HG02870 (cell line): ENCODE data around the gene P3H4.
"Not testable (repeated sequence)": the region's sequence is repeated elsewhere in the genome, so short reads cannot be mapped to it uniquely, and the experiment has no call there.

Source experiments
- ATAC-seq: cut with Tn5 transposase; IDR thresholded peaks from one replicate; pipeline ENCODE4 v1.9.1; 2021; ENCODE audit warnings: mild to moderate bottlenecking, moderate library complexity; ENCODE audit not compliant: unreplicated experiment

The P3H4 gene

GRCh38 chr17:41794540-41794975, 17.2 kb downstream of the P3H4 start:
- no peak for ATAC-seq

- no peak for ATAC-seq
Observed at GRCh38 chr17:41793784-41794539, 17.8 kb downstream of the P3H4 start.

DNA sequence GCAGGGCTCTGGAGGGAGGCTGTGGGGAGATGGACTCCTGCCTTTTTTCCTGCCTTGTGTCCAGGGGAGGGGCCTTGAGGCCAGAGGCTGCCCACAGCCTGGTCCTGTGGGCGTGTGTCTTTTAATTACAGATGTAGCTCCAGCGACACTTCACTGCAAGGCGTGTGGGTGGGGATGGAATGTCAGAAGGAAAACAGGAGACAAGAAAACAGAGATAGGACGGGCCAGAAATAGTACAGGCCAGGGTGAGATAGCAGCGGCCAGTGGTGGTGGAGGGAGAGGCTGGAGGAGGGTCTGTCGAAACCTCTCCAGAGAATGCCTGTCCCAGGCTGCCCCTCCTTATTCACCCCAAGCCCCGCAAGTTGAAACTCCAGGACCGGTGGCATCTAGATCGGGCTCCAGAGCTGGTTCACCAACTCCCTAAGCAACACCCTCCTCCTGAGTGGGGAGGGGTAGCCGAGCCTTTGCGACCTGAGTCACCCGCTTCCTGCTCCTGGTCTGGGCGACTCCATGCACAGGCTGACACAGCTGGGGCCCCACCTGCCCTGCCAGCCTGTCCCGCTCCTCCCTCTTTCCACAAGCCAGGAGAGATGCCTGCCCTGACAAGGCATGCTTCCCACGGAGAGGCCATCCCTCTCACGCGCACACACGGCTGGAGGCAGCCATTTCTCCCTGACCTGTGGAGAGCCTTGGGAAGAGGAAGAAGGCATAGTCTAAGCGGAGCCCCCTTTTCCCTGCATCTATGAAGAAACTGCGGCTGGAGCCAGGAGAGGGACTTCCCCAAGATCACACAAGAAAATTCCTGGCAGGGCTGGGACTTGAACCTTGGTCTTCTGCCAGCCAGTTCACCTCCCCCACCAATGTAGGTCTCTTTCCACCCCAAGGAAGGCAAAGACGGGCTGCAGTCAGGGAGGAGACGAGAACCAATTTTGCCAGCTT, 18.6 kb downstream of the P3H4 start:
- ATAC-seq: no peak

- no peak for ATAC-seq
Observed at GRCh38 chr17:41787021-41787418, 24.7 kb downstream of the P3H4 start.

GRCh38 chr17:41786227-41787020, 25.3 kb downstream of the P3H4 start, which contains the start of gene JUP:
Gene JUP (minus strand): TSS chr17:41786711. CDS start chr17:41771854, 14,857 bp downstream.
- peak; percentile 74 for ATAC-seq

- ATAC-seq: no peak
Observed at GRCh38 chr17:41785859-41786226, 25.9 kb downstream of the P3H4 start.

DNA sequence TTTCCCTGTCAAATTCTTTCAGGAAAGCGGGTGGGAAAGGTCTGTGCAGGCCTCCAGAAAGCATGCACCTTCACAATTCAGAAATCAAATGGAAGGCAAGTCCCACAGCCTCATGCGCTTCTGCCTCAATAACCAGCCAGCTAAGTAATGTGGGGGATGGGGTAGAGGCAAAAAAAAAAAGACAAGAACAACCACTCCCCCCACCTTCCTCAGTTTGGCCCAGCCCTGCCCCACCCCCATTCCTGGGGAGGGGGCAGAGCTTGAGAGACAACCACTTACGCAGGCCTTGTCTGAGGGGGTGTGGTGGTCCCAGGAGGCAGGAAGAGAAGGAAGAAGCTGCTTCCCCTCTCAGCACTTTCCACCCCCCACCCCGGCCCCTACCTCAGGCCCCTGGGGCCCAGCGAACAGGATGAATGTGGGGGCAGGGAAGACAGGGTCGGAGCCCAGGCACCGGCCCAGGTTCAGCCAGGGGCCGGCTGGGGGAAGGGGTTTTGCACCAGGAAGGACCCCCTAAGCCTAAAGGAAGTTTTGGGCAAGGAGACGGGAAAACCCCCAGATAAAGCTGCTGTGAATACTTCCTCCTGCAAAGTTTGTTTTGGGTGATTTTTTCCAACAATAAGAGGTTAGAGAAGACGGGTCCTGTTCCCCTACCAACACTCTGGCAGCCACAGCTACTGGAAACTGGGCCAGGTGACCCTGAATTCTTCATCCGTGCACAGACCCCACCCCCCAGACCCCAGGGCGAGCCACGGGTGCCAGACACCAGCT, 26.5 kb downstream of the P3H4 start:
- ATAC-seq: no peak

GRCh38 chr17:41784207-41784744, 27.5 kb downstream of the P3H4 start:
- ATAC-seq: no peak

DNA sequence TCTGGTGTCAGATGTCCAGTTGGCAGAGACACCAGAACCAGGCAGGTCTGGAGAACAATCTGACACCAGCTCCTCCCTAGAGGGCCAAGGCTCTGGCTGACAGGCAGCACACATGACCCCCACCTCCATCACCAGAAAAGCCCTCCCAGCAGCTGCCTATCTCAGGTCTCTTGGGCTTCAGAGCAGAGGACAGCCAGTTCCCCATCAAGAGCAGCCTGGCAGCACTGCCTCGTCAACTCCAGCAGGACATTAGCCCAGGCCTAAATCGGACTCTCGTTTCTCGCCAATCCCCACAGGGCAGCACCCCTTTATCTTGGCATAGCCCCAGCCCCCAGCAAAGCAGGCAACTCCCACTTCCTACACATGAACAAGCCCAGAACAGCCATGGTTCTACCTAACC, 29.6 kb downstream of the P3H4 start:
- no peak for ATAC-seq

GRCh38 chr17:41781404-41782110, 30.2 kb downstream of the P3H4 start:
- no peak for ATAC-seq

DNA sequence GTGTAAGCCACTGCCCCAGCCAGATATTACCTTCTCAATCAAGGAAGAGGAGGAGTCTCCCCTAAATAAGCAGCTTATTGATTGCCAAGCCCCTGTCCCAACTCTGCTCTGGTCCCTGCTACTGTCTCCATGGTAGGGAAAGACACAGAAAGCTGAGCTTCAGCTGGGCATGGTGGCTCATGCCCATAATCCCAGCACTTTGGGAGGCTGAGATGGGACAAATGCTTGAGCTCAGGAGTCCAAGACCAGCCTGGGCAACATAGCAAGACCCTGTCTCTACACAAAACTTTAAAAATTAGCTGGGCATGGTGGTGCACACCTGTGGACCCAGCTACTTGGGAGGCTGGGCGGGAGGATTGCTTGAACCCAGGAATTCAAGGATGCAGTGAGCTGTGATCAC, 31.8 kb downstream of the P3H4 start:
- no peak for ATAC-seq

GRCh38 chr17:41777574-41778188, 34.1 kb downstream of the P3H4 start:
- no peak for ATAC-seq

DNA sequence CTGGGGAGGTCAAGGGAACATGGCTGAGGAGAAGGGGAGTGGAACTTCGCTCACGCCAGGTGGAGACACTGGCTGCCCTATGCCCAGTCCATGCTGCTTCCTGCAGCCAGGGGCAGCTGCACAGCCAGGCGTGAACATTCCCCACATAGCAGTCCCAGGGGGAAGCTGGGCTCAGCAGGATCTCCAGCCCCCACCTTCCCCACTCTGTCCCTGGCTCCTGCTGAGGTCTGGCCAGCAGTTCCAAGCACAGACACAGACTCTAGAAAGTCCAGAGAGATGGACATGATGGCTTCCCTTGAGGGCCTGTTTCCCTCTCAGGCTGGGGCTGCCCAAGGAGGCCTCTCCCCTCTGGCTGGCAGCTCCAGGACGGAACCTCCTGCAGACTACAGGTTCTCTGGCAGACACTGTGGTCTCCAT, 34.6 kb downstream of the P3H4 start:
- no peak for ATAC-seq

- ATAC-seq: not testable (repeated sequence)
Observed at GRCh38 chr17:41776262-41776900, 35.4 kb downstream of the P3H4 start.

GRCh38 chr17:41775394-41776226, 36.1 kb downstream of the P3H4 start:
- no peak for ATAC-seq

- ATAC-seq: no peak
Observed at GRCh38 chr17:41773731-41774193, 38.0 kb downstream of the P3H4 start.

- no peak for ATAC-seq
Observed at GRCh38 chr17:41773190-41773588, 38.6 kb downstream of the P3H4 start.
